Measurements from ENCODE around the gene CCDC83.
"Not testable (repeated sequence)": the region's sequence is repeated elsewhere in the genome, so short reads cannot be mapped to it uniquely, and the experiment has no call there.

The CCDC83 gene

DNA sequence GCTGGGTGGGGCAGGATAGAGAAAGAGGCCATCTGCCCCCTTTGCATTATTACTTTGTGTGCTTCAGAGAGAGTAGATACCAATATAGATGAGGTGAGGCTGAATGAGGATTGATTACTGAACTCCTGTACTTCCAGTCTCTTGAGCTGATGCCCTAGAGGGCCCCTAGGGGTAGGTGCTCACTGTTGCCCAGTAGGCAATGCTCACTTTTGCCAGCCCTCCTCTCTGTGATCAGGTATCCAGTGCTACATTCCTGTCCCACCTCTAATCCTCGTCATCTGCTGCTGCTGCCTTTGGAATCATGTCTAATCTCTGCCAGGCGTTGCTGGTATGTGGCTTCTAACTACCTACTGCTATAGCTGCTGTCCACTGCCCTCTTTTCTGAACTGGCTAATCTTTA is 57.2 kb downstream of the CCDC83 start:
- no peak for DNase-seq (ENCODE audit: low read depth)
- H3K4me3 ChIP-seq (ENCODE audit: control insufficient read depth, low read depth, low read length): no peak overlapping the region
- TF ChIP-seq, protein P1, sequence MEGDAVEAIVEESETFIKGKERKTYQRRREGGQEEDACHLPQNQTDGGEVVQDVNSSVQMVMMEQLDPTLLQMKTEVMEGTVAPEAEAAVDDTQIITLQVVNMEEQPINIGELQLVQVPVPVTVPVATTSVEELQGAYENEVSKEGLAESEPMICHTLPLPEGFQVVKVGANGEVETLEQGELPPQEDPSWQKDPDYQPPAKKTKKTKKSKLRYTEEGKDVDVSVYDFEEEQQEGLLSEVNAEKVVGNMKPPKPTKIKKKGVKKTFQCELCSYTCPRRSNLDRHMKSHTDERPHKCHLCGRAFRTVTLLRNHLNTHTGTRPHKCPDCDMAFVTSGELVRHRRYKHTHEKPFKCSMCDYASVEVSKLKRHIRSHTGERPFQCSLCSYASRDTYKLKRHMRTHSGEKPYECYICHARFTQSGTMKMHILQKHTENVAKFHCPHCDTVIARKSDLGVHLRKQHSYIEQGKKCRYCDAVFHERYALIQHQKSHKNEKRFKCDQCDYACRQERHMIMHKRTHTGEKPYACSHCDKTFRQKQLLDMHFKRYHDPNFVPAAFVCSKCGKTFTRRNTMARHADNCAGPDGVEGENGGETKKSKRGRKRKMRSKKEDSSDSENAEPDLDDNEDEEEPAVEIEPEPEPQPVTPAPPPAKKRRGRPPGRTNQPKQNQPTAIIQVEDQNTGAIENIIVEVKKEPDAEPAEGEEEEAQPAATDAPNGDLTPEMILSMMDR (IDR thresholded peaks at IDR 0.05; ENCODE audit: control insufficient read depth, insufficient read depth, low read depth, low read length, missing control alignments): no peak

DNA sequence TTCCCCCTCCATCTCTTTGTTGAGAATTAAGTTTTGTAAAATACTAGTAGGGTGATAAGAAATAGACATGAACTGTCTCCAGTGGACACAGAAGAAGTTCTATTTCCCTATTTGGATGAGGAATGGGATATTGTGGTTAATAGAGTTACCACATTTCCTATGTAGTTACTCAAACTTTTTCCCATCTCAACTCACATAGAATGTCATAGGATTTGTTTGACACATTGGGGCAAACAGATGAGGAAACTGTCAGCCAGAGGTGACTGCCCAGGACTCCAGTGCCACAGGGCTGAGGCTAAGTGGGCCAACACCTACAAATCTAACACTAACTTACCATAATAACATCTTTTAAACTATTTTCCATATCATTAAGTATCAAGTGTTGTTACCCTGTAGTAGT is 58.3 kb downstream of the CCDC83 start:
- no peak for DNase-seq (ENCODE audit: low read depth)
- no peak overlapping the region for H3K4me3 ChIP-seq (ENCODE audit: control insufficient read depth, low read depth, low read length)
- TF ChIP-seq, protein P1 (IDR thresholded peaks at IDR 0.05; ENCODE audit: control insufficient read depth, insufficient read depth, low read depth, low read length, missing control alignments): no peak

DNA sequence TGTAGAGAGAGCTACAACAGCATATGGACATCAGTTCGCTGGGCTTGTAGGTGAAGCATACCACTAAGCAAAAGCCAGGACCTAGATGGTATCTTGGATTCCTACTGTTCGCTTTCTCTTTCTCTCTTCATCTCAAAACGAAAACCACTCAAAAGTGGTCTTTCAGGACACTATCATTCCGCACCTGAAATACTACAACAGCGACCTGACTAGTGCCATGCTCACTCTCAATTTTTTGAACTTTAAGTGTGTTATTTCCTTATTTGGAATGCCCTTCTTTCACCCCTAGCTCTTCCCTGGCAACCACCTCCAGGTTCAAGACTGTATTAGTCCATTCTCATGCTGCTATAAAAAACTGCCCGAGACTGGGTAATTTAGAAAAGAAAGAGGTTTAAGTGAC is 59.2 kb downstream of the CCDC83 start:
- TF ChIP-seq, protein P1 (IDR thresholded peaks at IDR 0.05; ENCODE audit: control insufficient read depth, insufficient read depth, low read depth, low read length, missing control alignments): no peak
- DNase-seq (ENCODE audit: low read depth): no peak
- no peak overlapping the region for H3K4me3 ChIP-seq (ENCODE audit: control insufficient read depth, low read depth, low read length)

DNA sequence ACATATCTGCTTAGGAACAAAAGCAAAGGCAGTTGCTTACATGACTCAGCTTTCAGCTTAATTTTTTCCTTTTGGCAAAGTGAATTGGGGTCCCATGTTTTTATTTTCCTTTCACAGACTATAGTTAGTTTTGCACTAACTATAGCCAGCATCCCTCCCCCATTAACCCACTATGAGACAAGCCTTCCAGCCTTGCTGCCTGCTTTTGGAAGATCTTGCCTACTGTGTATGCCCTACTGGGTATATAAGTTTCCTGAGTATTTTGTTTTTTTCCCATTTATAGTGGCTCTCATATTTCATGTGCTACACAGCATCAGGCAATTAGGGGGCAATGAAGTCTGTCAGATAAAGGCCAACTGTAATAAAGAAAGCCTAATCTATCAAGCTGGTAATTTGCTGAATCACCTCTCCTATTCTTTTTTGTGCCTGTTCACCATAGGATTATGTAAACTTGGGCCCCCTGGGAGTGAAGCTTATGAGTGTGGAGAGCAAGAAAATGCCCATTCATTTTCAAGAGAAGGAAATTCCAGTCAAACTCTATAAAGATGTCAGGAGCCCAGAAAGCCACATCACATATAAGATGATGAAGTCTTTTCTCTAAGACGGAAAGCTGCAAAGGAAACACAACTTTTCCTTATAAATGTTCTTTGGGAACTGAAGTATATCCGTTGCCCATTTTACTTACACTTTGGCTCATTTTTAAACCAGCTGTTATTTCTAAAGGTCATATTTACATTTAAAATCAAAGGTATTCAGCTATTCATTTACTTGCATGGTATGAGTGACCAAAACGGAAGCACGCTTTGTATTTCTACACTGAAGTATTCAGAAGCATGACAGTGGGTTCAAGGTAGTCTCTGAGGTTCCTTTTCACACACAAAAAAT is 64.0 kb downstream of the CCDC83 start:
- TF ChIP-seq, protein P1 (IDR thresholded peaks at IDR 0.05; ENCODE audit: control insufficient read depth, insufficient read depth, low read depth, low read length, missing control alignments): no peak
- H3K4me3 ChIP-seq (ENCODE audit: control insufficient read depth, low read depth, low read length): no peak overlapping the region
- no peak for DNase-seq (ENCODE audit: low read depth)

DNA sequence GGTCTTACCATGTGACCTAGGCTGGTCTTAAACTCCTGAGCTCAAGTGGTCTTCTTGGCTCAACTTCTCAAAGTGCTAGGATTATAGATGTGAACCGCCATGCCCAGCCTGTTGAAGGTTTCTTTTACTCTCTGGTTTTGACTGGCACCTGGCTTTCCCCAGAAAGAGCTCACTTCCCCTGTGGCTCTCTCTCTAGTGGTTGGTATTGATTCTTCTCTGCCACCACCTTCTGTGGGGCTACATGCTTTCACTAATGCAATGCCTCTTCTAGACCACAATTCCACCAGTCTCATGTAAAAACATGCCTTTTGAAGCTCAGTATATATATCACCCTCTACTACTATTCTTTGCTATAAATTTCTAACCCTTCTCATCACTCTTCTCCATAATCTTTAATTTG is 67.2 kb downstream of the CCDC83 start:
- no peak overlapping the region for H3K4me3 ChIP-seq (ENCODE audit: control insufficient read depth, low read depth, low read length)
- DNase-seq (ENCODE audit: low read depth): no peak
- TF ChIP-seq, protein P1 (IDR thresholded peaks at IDR 0.05; ENCODE audit: control insufficient read depth, insufficient read depth, low read depth, low read length, missing control alignments): no peak

DNA sequence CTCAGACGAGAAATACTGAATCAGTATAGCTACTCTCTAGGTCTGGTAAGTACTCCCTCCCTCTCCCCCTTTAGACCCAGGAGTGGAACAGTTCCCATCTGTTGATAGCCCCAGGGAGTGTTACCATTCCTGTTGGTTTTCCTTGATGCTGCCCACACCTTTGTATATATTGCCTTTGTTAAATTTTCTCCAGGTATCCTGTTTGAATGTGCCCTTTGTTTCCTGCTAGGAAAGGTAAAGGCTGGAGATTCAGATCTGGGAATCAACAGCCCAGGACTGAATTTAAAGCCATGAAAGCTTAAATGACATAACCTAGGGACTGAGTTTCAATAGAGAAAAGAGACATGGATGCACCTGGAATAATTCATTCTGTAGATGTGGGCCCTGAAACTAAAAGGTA is 68.3 kb downstream of the CCDC83 start:
- TF ChIP-seq, protein P1 (IDR thresholded peaks at IDR 0.05; ENCODE audit: control insufficient read depth, insufficient read depth, low read depth, low read length, missing control alignments): no peak
- H3K4me3 ChIP-seq (ENCODE audit: control insufficient read depth, low read depth, low read length): no peak overlapping the region
- no peak for DNase-seq (ENCODE audit: low read depth)

DNA sequence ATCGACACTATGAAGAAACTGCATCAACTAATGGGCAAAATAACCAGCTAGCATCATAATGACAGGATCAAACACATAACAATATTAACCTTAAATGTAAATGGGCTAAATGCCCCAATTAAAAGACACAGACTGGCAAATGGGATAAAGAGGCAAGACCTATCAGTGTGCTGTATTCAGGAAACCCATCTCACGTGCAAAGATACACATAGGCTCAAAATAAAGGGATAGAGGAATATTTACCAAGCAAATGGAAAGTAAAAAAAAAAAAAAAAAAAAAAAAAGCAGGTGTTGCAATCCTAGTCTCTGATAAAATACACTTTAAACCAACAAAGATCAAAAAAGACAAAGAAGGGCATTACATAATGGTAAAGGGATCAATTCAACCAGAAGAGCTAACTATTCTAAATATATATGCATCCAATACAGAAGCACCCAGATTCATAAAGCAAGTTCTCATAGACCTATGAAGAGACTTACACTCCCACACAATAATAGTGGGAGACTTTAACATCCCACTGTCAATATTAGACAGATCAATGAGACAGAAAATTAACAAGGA is 71.6 kb downstream of the CCDC83 start:
- not testable (repeated sequence) for H3K4me3 ChIP-seq (ENCODE audit: control insufficient read depth, low read depth, low read length); DNase-seq (ENCODE audit: low read depth)
